Endothelial cell of umbilical vein (primary cell): ENCODE results near the gene XRRA1.

ENCODE experiments used
- EZH2 ChIP-seq: IDR thresholded peaks from 2 replicates; pipeline ENCODE4 v1.6.1; 2012; ENCODE audit warnings: borderline replicate concordance, low read depth, mild to moderate bottlenecking, moderate library complexity, low read length, inconsistent platforms; ENCODE audit not compliant: severe bottlenecking
- TF ChIP-seq, protein P1 (sequence below), 2 donors: IDR thresholded peaks; 1 replicate in 1 of 2; 2 replicates in 1 of 2; pipeline ENCODE4 v1.5.1; 2011; ENCODE audit warnings: low read length in 2 of 2, mild to moderate bottlenecking in 2 of 2, moderate library complexity in 2 of 2, control low read depth in 1 of 2, inconsistent platforms in 1 of 2, low read depth in 1 of 2; ENCODE audit not compliant: insufficient read depth in 1 of 2; ENCODE audit errors: extremely low read depth in 1 of 2

DNA sequence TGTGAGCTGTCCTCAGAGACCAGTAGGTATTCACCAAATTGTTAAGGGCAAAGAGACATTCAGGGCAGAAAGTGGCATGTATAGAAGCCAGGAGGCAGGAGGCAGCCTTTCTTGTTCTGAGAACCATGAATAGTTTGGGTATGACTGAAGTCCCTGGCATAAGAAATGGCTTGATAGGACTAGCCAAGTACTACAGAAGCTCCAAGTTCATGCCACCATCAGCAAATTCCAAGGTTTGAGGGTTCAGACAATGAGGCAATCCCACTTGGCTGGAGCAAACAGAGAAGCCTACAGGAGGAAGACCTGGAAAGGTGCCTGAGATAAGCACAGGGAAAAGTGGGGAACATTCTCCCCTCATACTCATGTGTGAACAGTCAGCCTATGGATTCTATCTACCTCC, 25.8 kb downstream of the XRRA1 start:
- TF ChIP-seq, protein P1, sequence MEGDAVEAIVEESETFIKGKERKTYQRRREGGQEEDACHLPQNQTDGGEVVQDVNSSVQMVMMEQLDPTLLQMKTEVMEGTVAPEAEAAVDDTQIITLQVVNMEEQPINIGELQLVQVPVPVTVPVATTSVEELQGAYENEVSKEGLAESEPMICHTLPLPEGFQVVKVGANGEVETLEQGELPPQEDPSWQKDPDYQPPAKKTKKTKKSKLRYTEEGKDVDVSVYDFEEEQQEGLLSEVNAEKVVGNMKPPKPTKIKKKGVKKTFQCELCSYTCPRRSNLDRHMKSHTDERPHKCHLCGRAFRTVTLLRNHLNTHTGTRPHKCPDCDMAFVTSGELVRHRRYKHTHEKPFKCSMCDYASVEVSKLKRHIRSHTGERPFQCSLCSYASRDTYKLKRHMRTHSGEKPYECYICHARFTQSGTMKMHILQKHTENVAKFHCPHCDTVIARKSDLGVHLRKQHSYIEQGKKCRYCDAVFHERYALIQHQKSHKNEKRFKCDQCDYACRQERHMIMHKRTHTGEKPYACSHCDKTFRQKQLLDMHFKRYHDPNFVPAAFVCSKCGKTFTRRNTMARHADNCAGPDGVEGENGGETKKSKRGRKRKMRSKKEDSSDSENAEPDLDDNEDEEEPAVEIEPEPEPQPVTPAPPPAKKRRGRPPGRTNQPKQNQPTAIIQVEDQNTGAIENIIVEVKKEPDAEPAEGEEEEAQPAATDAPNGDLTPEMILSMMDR (IDR thresholded peaks at IDR 0.05; ENCODE audit: extremely low read depth in 1 of 2, insufficient read depth in 1 of 2, low read depth in 1 of 2, low read length in 2 of 2): no peak
- TF ChIP-seq EZH2: no peak
